GM21825 (cell line): ENCODE measurements around the gene RAD51AP2.
"Not testable (repeated sequence)": the region's sequence is repeated elsewhere in the genome, so short reads cannot be mapped to it uniquely, and the experiment has no call there.

Experiments
- ATAC-seq: cut with Tn5 transposase; IDR thresholded peaks from one replicate; pipeline ENCODE4 v1.9.1; 2021; ENCODE audit warnings: mild to moderate bottlenecking, moderate library complexity; ENCODE audit not compliant: unreplicated experiment

The RAD51AP2 gene

DNA sequence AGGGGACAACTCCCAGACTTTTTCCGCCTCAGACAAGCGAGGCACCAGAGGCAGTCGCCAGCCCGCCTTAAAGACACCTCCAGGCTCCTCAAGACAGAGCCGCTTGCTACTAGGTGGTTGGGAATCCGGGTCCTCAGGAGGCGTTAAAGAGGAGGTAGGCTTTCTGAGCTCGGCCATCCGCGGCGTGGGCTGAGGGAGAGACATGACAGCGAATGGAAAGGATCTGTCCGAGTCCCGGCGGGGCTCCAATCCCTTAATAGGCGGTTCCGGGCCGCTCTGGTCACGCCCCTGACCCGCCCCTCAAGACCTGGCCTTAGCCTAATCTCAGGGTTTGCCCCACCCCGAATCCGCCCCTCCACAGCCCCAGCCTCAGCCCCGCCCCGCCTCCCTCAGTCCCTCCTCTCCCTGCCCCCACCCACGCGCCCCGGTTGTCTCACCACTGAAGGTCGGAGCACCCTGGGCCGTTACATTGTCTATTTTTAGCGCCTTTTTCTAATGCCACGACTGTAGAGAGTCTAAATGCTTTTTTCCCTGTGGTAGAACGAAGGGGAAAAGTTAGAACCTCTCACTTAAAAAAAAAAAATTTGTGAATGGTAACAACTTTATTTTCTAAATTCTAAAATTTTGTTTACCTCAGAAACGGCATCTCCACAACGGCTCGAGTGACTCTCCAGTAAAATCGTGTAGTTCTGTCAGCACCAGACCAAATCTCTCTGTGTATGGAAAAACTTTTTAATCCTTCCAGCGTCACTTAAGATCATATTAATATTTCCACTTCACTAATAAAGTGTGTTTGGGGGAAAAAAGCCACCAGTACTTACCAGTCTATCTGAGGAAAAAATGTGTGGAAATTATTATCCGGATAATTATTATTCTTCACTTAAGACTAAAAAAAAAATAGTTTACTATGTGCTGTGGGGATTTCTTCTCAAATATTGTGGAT is at the start of gene RAD51AP2:
Gene RAD51AP2 (minus strand): TSS at position 229 of the 943 bp plus-strand sequence. CDS start 25 bp downstream, at position 204.
- ATAC-seq = peak; percentile 86

DNA sequence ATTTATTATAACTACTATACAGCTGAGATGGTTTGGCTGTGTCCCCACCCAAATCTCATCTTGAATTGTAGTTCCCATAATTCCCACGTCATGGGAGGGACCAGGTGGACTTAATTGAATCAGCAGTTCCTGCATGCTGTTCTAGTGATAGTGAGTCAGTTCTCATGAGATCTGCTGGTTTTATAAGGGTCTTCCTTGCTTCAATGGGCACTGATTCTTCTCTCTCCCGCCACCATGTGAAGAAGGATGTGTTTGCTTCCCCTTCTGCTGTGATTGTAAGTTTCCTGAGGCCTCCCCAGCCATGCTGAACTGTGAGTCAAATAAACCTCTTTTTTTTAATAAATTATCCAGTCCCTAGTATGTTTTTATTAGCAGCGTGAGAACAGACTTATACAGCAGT is 47.5 kb upstream of the RAD51AP2 start:
- not testable (repeated sequence) for ATAC-seq

DNA sequence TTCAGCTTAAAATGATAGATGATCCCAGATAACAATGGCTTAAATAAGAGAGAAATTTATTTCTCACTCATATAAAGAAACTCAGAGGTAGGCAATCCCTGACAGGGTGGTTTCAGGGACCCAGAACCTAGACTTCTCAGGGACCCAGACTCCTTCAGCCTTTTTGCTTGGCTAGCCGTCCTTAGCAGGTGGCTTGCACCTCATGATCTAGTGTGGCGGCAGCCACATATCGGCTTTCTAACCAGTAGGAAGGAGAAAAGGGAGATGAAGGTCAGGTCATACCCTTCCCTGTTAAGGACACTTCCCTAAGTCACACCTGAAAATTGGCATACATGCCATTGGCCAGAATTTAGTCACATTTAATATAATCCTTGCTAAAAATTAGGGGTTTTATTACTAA is 40.6 kb upstream of the RAD51AP2 start:
- no peak for ATAC-seq

DNA sequence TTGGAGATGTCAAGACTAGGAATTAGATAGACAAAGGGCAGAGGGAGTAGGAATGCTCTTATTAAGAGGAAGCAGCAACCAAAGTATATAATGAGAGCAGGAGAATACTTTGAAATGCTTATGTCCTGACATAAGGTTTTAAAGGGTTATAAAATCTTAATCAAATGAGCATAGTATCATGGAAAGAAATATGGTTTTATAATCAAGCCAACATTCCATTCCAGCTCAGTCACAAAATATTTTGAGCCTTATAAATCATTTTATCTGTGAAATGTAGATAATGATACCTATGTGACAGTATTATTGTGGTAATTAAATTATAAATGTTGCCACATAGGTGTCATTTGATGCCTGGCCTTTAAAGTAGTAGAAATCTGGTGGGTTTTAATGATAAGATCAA is 39.8 kb upstream of the RAD51AP2 start:
- no peak for ATAC-seq

DNA sequence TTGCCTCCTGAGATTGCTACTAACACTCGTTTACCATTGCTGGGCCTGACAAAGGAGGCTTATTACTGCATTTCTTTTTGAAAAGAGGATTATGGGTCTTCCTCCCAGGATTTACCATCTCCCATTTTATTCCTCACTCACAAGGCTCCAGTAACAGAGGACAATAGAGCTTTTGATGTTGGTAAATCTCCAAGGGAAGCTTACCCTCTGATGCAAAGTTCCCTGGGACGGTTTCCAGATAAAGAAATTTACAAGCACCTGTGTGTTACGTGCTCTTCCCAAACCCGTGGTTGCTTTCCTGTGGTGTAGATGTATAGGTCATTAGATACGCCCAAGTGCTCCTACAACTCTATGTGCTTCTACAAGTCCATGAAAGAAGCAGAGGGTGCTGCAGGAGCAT is 39.4 kb upstream of the RAD51AP2 start:
- no peak for ATAC-seq

DNA sequence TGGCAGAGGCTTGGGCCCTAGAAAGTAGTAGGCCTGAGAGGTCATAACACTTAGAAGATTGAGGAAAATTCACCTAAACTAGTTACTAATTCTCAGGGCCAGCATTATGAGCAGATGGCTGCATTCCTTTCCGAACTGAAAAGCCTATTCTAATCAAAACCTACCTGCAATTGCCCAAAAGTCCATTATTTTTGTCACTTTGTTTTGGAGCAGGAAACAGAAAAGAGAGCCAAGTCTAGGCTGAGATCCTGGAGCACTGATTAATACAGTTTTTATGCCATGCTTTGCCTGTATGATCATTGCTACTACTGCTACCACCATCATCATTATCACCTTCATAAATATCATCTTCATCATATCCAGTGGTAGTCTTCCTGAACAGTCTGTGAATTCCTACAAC is 36.9 kb upstream of the RAD51AP2 start:
- ATAC-seq = no peak

DNA sequence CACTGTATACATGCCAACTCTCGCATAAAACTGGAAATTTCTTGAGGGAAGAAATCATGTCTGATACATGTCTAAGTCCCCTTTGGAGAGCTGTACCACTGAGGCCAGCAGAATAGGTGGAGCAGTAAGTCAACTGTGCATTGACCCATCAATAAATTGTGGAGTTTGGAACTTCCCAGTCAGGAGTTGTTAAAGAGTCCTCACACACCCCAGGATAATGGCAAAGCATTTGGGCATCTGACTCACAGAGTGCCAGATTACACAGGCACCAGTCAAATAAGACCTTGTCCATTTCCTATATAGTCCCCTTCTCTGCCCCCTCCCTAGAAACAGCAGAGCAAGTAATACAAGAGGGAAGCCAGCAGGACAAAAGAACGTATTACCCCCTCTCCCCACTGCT is 32.7 kb upstream of the RAD51AP2 start:
- no peak for ATAC-seq

DNA sequence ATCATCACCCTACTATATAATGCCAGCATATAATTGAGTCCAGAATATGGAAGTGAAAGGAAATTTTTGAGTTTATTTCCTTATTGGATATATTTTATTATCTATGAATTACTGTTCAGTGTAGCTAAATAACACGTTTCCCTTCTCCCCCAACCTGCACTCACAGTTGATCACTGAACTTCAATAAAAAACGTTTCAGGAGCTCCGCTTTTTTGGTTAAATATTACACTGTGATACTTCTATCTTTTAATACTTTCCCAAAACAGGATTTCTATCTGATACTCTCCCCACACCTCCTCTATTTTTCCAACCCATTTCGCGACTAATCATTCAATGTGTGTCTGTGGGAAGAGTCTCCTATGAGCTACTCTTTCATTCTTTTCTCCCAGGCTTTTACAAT is 29.5 kb upstream of the RAD51AP2 start:
- no peak for ATAC-seq

DNA sequence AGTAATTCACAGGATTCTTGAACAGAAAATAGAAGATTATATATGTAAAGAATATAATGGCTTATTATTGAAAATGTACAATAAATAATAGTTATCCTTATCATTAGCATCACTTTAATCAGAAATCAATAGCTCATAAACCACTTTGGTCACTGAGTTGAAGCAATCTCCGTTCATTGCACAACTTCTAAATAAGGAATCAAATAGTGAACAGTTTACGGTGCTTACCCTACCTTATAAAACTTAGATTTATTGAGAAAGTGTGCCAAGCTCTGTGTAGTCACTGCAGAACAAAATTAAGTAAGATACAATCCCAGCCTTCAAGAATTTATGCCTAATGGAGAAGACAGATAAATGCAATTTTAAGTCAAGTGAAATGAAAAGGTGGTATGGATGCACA is 29.0 kb upstream of the RAD51AP2 start:
- no peak for ATAC-seq

DNA sequence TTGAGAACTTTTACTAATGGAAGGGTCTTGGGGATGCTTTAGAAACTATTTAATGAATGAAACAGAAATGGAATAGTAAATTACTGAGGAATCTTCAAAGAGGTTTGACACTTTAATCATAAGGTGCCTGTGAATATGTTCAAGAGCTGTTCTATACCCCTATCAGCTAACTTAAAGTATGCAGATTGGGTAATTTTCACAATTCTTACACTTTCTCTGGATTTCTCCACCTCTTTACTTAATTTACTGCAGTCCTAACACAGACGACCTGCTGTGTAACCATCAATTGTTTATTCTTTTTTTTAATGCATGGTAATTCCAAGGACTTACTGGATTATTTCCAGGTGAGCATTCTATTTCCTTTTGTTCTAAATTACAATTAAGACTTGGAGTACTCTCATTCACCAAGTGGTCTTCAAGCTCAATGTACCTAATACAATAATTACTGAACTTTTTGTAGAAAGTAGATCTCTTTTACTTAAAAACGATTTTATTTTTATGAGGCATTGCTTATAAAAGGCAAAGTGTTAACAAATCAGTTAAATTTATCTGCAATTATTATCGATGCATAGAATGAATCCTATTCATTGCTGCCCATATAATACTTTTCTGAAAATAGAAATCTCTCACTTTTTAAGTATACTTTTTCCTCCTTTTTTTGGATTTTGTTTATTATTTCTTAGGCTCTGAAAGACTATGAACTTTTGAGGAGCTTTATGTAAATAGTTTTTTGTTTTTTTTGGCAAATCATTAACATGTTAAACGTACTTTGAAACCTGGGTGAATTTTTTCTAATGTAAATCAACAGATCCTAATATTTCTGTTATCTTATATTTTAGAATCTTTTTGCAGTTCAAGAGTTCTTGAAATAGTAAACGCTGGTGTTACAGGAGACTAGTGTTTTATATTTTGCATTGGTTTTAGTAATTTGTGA is 27.7 kb upstream of the RAD51AP2 start:
- no peak for ATAC-seq

DNA sequence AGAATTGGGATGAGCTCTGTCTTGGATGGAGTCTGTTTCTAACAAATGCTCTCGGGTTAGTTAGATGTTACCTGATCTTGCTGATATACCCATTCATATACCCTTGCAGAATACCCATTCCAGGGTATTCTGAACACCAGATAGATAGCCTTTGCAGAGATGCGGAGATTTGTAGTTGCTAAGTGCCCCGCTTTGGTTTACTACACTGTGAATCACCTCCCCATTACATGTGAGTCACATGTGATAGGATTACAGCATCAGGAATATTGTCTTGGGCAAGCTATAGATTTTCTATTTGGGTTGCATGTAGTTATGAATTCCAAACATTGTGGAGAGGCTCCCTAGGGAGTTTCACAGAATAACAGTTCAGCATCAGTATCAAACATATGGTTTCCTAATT is 26.0 kb upstream of the RAD51AP2 start:
- ATAC-seq = no peak

DNA sequence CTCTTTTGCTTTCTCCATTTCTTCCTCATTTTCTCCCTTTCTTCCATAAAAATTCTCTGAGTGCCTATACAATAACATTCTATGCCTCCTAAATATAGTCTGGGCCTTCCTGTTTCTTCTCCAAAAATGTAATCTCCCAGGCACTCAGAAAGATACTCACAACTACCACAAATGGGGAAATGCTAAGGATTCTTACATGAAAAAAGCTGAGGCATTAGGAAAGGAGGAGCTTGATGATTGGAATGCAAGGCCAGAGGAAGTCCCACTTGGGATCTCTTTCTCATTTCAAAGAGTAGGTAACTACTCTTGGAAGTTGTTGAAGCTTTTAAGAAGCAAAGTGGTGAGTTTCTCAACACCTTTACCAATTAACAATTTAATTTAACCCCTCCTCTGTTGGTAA is 25.6 kb upstream of the RAD51AP2 start:
- no peak for ATAC-seq

DNA sequence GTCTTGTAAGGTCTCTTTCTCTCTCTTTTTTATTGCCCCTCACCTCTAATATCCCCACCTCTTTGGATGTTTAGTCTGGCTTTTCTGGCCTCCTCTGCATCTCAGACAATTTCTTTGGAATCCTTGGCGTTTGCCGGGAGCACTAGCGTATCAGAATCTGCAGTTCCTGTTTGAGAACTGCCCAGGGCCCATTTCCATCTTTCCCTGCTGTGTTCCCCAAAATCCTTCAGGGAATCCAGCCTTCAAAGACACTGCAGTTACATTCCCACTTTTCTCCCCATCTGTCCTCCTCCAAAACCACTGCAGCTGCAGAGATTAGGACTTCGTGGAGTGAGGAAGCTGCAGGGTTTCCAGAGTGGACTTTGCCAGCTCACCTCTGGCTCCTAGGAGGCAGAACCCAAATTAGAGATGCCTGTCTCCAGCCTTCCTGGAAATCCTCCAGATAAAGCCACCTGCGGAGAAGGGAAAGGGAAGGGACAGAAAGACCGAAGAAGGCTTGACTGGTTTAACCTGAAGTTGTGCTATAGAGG is 25.0 kb upstream of the RAD51AP2 start:
- no peak for ATAC-seq

DNA sequence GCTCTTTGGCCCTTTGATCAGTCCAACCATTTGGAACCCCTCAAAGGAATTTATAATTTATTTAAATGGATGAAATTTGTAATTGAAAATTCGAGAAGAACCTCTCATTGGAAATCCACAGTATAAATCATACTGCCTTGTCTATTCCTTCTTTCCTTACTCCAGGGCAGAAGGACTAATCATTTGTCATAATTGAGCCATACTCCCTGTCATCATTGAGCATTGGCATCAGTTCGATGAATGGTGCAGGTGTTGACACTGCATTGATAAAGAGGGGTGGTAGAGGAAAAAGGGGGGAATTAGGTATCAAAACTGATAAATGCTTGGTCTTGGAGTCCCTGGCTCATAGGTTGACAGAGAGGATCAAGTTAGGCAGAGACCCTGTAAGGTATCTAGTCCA is 24.2 kb upstream of the RAD51AP2 start:
- no peak for ATAC-seq

DNA sequence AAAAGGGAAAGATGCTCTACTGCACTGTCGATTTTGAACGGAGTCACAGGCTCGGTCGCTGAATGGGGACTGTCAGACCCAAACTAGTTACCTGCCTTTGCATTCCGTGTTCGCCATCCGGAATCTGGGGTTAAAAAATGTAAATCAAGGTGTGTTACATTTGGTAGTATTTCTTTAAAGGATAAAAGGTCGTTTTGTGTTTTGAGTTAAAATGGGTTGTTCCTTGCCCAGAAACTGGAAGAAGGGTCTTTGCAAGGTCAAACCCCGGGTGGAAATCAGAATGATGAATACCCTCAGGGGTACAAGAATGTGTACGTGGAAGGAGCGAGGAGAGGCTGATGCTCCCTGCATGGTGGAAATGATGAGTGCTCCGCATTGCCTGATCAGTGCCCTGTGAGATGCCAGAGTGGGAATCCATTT is 23.3 kb upstream of the RAD51AP2 start:
- no peak for ATAC-seq

DNA sequence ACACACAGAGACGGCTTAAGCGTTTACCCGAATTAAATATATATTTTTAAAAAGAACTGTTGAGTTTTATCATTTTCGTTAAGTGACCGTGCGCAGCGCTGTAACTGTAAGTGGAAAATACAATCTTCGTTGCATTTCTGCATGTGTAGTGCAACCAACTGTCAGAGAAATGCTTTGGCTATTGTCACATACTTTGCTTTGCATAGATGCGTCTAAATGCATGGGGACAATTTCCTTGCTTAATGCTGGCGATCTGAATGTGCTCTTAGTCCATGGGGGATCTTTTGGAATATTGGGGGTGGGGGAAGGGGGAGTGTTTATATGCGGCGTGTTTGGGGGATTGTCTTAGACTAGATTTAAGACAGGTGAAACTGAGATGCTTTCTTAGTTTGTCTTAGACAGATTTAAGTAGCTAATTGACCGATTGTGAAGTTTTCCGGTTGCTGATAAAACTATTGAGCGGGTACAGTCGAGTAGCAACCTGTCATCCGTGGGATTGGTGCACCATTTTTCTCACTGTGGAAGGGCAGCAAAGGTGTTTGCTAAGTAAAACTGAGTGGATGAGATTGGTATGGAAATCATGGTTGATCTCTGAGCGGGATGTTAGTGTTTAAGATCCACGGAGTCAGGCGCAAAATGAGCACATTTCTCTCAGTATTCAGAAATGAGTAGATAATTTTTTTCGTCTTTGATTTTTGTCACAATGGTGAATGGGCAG is 22.7 kb upstream of the RAD51AP2 start:
- ATAC-seq = no peak

DNA sequence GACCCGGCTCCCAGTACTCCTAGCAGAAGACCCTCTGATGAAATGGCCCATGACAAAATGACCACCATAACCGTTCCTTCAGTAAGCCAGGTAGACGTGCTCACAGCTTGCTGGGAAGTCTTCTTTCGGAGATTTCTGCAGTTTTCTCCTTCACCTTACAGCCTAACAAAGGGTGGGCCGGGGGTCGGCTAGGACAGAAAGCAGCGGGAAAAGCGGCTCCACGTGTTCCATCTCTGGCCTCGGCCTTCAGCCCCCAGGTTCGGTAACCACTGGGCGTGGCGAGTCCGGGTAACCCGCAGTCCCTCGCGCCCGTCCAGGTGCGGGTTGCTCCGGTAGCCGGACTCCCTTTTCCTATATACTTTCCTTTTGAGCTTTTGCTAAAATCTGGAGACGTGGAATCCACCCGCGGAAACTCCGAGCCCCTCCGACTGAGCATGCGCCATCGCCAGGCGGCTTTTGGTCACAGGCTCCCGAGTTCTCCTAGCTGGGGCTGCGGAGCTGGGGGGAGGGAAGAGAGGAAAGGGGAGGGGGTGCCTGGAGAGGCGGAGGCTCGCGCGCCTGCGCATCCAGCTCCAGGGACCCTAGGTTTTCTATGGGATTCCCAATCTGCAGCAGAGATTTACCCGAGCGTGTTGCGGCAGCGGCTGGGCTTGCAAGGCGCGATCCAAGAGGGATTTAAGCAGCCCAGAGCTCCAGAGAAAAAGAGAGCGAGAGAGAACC is 22.0 kb upstream of the RAD51AP2 start, which contains the start of gene VSNL1:
Gene VSNL1 (plus strand): TSS at position 604 of the 720 bp plus-strand sequence. CDS start 51,379 bp downstream, outside the sequence.
- ATAC-seq = no peak

DNA sequence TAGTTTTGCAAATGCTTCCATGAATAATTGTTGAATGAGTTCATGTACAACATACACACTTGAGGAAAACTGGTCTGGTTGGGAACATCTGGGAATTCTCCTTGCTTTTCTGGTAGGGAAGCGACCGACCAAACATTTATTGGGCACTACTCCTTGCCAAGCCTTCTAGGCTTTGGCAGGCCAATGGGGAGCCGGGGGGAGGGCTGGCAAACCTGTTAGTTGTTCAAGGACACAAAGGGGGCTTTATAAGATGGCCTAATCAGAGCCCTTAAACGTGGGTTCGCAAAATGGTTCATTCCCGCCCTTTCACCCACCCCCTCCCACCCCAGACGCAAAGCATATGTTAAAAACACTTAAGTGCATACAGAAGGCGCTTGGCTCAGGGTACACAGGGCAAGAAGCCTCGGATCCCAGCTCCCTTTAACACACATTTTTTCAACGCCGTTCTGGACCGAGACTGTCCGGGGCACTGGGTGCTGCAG is 21.4 kb upstream of the RAD51AP2 start:
- ATAC-seq = no peak

DNA sequence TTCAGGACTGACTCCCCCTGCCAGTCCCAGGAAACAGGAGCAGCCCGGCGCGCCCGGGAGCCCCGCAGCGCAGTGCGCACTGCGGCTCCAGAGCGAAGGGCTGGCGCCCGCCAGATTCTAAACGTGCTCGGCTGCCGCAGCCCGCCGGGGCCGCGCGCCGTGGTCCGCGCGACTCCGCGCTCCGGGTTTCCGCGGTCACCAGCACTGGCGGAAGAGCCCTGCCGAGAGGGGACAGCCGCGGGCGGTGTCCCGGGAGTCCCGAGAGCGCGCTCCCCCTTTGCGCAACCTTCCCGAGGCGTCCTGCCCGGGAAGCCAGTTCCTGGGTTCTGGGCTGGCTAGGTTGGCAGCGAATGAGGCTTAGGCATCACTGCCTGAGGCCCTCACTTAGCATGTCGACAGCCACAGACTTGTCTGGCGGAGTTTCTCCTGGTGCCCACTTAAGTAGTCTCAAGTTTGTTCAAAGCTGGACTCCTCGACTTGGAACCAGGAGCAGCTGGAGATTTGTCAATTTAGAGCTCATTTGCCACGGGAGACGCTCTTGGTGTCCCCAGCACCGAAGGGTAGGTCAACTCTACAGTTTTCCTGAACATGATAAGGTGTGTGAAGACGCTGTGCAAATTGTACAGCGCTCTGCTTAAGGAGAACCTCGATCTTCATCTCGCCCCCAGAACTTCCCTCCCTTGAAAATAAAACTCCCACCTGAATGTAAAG is 20.8 kb upstream of the RAD51AP2 start:
- peak; percentile 41 for ATAC-seq
